Measurements from ENCODE around the gene PPP3CB.
A peak's percentile ranks its signal among the peaks of the same experiment; 100 is the strongest.

Gene PPP3CB

GRCh38 chr10:73485320-73485719 lies 10.5 kb downstream of the PPP3CB start:
- DNase-seq, result no peak

GRCh38 chr10:73480158-73480557 lies 15.7 kb downstream of the PPP3CB start:
- DNase-seq, result no peak

GRCh38 chr10:73478636-73479035 lies 17.2 kb downstream of the PPP3CB start:
- no peak for DNase-seq

GRCh38 chr10:73471226-73471625 lies 24.6 kb downstream of the PPP3CB start:
- DNase-seq, result no peak

GRCh38 chr10:73469579-73469978 lies 26.2 kb downstream of the PPP3CB start:
- DNase-seq, result no peak

GRCh38 chr10:73467206-73467605 lies 28.6 kb downstream of the PPP3CB start:
- DNase-seq, result no peak

- no peak for DNase-seq
Measured at GRCh38 chr10:73465978-73466726, 29.7 kb downstream of the PPP3CB start.

- DNase-seq, result no peak
Measured at GRCh38 chr10:73460897-73461296, 34.9 kb downstream of the PPP3CB start.

GRCh38 chr10:73459683-73460314 lies 36.0 kb downstream of the PPP3CB start:
- DNase-seq, result no peak

GRCh38 chr10:73456187-73456890 lies 39.5 kb downstream of the PPP3CB start:
- DNase-seq, result no peak

GRCh38 chr10:73449113-73449512 lies 46.7 kb downstream of the PPP3CB start:
- no peak for DNase-seq

GRCh38 chr10:73448384-73448783 lies 47.4 kb downstream of the PPP3CB start:
- no peak for DNase-seq

- no peak for DNase-seq
Measured at GRCh38 chr10:73446926-73447325, 48.9 kb downstream of the PPP3CB start.

- DNase-seq, result no peak
Measured at GRCh38 chr10:73444457-73444856, 51.4 kb downstream of the PPP3CB start.

- DNase-seq, result peak in 2 of 56 donors; percentile 4 to 6
Measured at GRCh38 chr10:73439605-73440312, 56.1 kb downstream of the PPP3CB start.

GRCh38 chr10:73439055-73439454 lies 56.8 kb downstream of the PPP3CB start:
- no peak for DNase-seq

GRCh38 chr10:73433538-73433867 lies 62.3 kb downstream of the PPP3CB start, which contains the start of gene MSS51:
Gene MSS51 (minus strand): TSS chr10:73433561. CDS start chr10:73428284, 5,277 bp downstream.
- no peak for DNase-seq

GRCh38 chr10:73432646-73433537 lies 62.9 kb downstream of the PPP3CB start:
- no peak for DNase-seq

- no peak for DNase-seq
Measured at GRCh38 chr10:73426318-73426717, 69.5 kb downstream of the PPP3CB start.

- DNase-seq, result no peak
Measured at GRCh38 chr10:73424478-73424877, 71.3 kb downstream of the PPP3CB start.

- no peak for DNase-seq
Measured at GRCh38 chr10:73423309-73423708, 72.5 kb downstream of the PPP3CB start.

All from nucleus accumbens (tissue), 56 donors.